Endothelial cell of umbilical vein (primary cell): ENCODE results near the gene DEFB124. TPM values are rescaled to one million over a fixed set of nuclear protein-coding genes. Genes with fewer than 3 reads are reported as not detected.
"Not testable (repeated sequence)": the region's sequence is repeated elsewhere in the genome, so short reads cannot be mapped to it uniquely, and the experiment has no call there.

Experiments
- BruUV-seq: library from RNA; stranded (reverse); fragments of 400-500 nt; replicated peaks from 2 replicates; lab custom pipeline; 2021; lab: Mats Ljungman, UMichigan
- CTCF ChIA-PET: fragments of 300-600, 350-600 bp; sonication (Branson Sonifier 250); formaldehyde crosslinking; loops from one replicate; lab custom pipeline; 2021; ENCODE audit warnings: antibody characterized with exemption, inconsistent platforms; lab: Charles Lee
- POLR2A ChIA-PET: fragments of 300-600, 350-600 bp; sonication (Branson Sonifier 250); formaldehyde crosslinking; loops from one replicate; lab custom pipeline; 2021; ENCODE audit warnings: antibody characterized with exemption, inconsistent platforms; lab: Charles Lee
- DNase-seq: peaks from one replicate; pipeline ENCODE4 v3.0.0-alpha.2; 2011; ENCODE audit warnings: low read depth, low spot score
- FAIRE-seq: peaks from 2 replicates; lab custom pipeline; 2011; peaks lifted over from hg19 to GRCh38; lab: Jason Lieb, UNC
- H2AFZ ChIP-seq: 2 replicates; pipeline ENCODE4 v1.6.0; 2012; ENCODE audit warnings: low read depth, low read length, control low read depth, inconsistent platforms
- H3K27ac ChIP-seq: 2 replicates; pipeline ENCODE4 v1.5.1; 2011; ENCODE audit warnings: low read depth, mild to moderate bottlenecking, control low read depth, low read length, moderate library complexity; ENCODE audit not compliant: insufficient read depth
- H3K27me3 ChIP-seq, 2 experiments: 2 replicates each; pipeline versions ENCODE4 v1.6.0 to v1.6.1; 2011; ENCODE audit warnings: low read length in 2 of 2, mixed read lengths in 1 of 2; ENCODE audit not compliant: control insufficient read depth in 2 of 2, insufficient read depth in 2 of 2
- H3K36me3 ChIP-seq, 2 experiments: 2 replicates in 1 of 2; 3 replicates in 1 of 2; pipeline ENCODE4 v1.5.1; 2011; ENCODE audit warnings: low read length in 2 of 2, mild to moderate bottlenecking in 1 of 2, moderate library complexity in 1 of 2; ENCODE audit not compliant: control insufficient read depth in 2 of 2, insufficient read depth in 2 of 2; ENCODE audit errors: extremely low read depth in 1 of 2
- H3K4me1 ChIP-seq: 3 replicates; pipeline ENCODE4 v1.5.1; 2011; ENCODE audit warnings: mild to moderate bottlenecking, low read length; ENCODE audit not compliant: control insufficient read depth, insufficient read depth; ENCODE audit errors: extremely low read depth
- H3K4me2 ChIP-seq: 2 replicates; pipeline ENCODE4 v1.6.1; 2011; ENCODE audit warnings: low read length, control low read depth, mixed read lengths; ENCODE audit not compliant: insufficient read depth
- H3K4me3 ChIP-seq, 3 experiments: fragments of 200-600 bp in 1 of 3; sonication (generic), shearing (Covaris generic) in 1 of 3; replicated peaks in 1 of 3; 2 replicates each; pipeline ENCODE4 v1.5.1; 2011 to 2016; ENCODE audit warnings: control low read depth in 3 of 3, low read length in 3 of 3, mild to moderate bottlenecking in 2 of 3, inconsistent platforms in 1 of 3, low read depth in 1 of 3, moderate library complexity in 1 of 3; ENCODE audit not compliant: insufficient read depth in 1 of 3
- H3K79me2 ChIP-seq: 2 replicates; pipeline ENCODE4 v1.6.0; 2012; ENCODE audit warnings: low read length, inconsistent platforms; ENCODE audit not compliant: control insufficient read depth, insufficient read depth
- H3K9ac ChIP-seq: replicated peaks from 2 replicates; pipeline ENCODE3; 2011; ENCODE audit warnings: low read length, control low read depth; ENCODE audit not compliant: insufficient read depth; ENCODE audit errors: extremely low read depth
- H3K9me1 ChIP-seq: replicated peaks from 3 replicates; pipeline ENCODE4 v1.6.0; 2011; ENCODE audit warnings: mild to moderate bottlenecking, low read length; ENCODE audit not compliant: control insufficient read depth, insufficient read depth; ENCODE audit errors: extremely low read depth
- H3K9me3 ChIP-seq: replicated peaks from 2 replicates; pipeline ENCODE4 v1.5.1; 2012; ENCODE audit warnings: low read length, inconsistent platforms; ENCODE audit not compliant: control insufficient read depth, insufficient read depth
- H4K20me1 ChIP-seq: replicated peaks from 2 replicates; pipeline ENCODE3; 2011; ENCODE audit warnings: mild to moderate bottlenecking, low read length; ENCODE audit not compliant: control insufficient read depth, insufficient read depth; ENCODE audit errors: extremely low read depth
- CTCF ChIP-seq, 2 donors: IDR thresholded peaks; 1 replicate in 1 of 2; 2 replicates in 1 of 2; pipeline ENCODE4 v1.5.1; 2011; ENCODE audit warnings: low read length in 2 of 2, mild to moderate bottlenecking in 2 of 2, moderate library complexity in 2 of 2, control low read depth in 1 of 2, inconsistent platforms in 1 of 2, low read depth in 1 of 2; ENCODE audit not compliant: insufficient read depth in 1 of 2; ENCODE audit errors: extremely low read depth in 1 of 2
- EZH2 ChIP-seq: IDR thresholded peaks from 2 replicates; pipeline ENCODE4 v1.6.1; 2012; ENCODE audit warnings: borderline replicate concordance, low read depth, mild to moderate bottlenecking, moderate library complexity, low read length, inconsistent platforms; ENCODE audit not compliant: severe bottlenecking
- FOS ChIP-seq: IDR thresholded peaks from 2 replicates; pipeline ENCODE4 v1.6.1; 2011; ENCODE audit warnings: mild to moderate bottlenecking, low read length, moderate library complexity, borderline replicate concordance; ENCODE audit not compliant: insufficient read depth
- GATA2 ChIP-seq: IDR thresholded peaks from 2 replicates; pipeline ENCODE4 v1.7.0; 2011; ENCODE audit warnings: low read depth, mild to moderate bottlenecking, moderate library complexity, mixed read lengths, low read length; ENCODE audit not compliant: insufficient read length, insufficient read depth
- JUN ChIP-seq: IDR thresholded peaks from 2 replicates; pipeline ENCODE4 v1.6.1; 2011; ENCODE audit warnings: borderline replicate concordance, low read depth; ENCODE audit not compliant: insufficient read length, insufficient read depth
- MAX ChIP-seq: IDR thresholded peaks from 2 replicates; pipeline ENCODE4 v1.6.1; 2011; ENCODE audit not compliant: insufficient read depth, insufficient read length
- MYC ChIP-seq: IDR thresholded peaks from one replicate; pipeline ENCODE4 v1.6.1; 2011; ENCODE audit warnings: mild to moderate bottlenecking, low read depth, low read length
- POLR2A ChIP-seq: IDR thresholded peaks from 2 replicates; pipeline ENCODE4 v1.6.1; 2012; ENCODE audit warnings: low read depth, mild to moderate bottlenecking, control low read depth, low read length
- POLR2AphosphoS5 ChIP-seq: IDR thresholded peaks from 2 replicates; pipeline ENCODE4 v1.6.1; 2012; ENCODE audit warnings: low read depth, mild to moderate bottlenecking, control low read depth, low read length, moderate library complexity; ENCODE audit not compliant: insufficient read depth
- dilution Hi-C: fragments of 300-500 bp; cut with MboI; formaldehyde crosslinking; loops from one replicate; pipeline ENCODE4 v1.15.0; 2019; ENCODE audit warnings: low sequenced_read_pairs; ENCODE audit not compliant: extremely low pct_ligation_motif_present
- intact Hi-C: fragments of 100-400 bp; cut with micrococcal nuclease; formaldehyde crosslinking; loops from one replicate; pipeline ENCODE4 v1.10.0; 2022
- polyA plus RNA-seq, 4 experiments: library from polyadenylated mRNA; depleted of rRNA in 3 of 4; stranded (reverse) in 3 of 4; unstranded in 1 of 4; fragments of >200 nt; gene quantifications; 2 replicates each; pipeline versions ENCODE4 v1.2.1 to v1.2.3, GENCODE V29; 2011 to 2012; ENCODE audit warnings: missing spikeins in 1 of 4
- total RNA-seq: library from RNA; stranded (reverse); gene quantifications from 2 replicates; pipeline ENCODE4 v1.2.3, GENCODE V29; 2021

Gene DEFB124
- total and polyA plus RNA-seq, 2 donors (not counting 3 experiments of a cell fraction or from before 2014, with no cell fraction given) = not detected

GRCh38 chr20:31472395-31473330, 2.3 kb downstream of the DEFB124 start:
- ChIA-PET POLR2A (no interaction called here), CTCF (interaction anchor here (2.3 to 2.8 kb wide), 2 partner anchors 13 to 30 kb away, joined by 9 to 26 read pairs; no protein-coding TSS in a partner anchor)
- H3K27me3 ChIP-seq = peaks cover 9 to 11% of the 10 kb centered on the region in 2 experiments
- intact Hi-C loops (no loop called here), dilution Hi-C loops (no loop called here)
- no peak overlapping the region for H3K4me3 ChIP-seq
- no peaks in the 10 kb centered on the region for H3K36me3 ChIP-seq
- no TSS peak for BruUV-seq
- no peak overlapping the region for H3K27ac ChIP-seq
- no peak overlapping the region for H2AFZ ChIP-seq
- no peaks in the 10 kb centered on the region for H4K20me1 ChIP-seq
- no peak overlapping the region for H3K4me2 ChIP-seq
- no peak for FAIRE-seq
- H3K79me2 ChIP-seq = no peaks in the 10 kb centered on the region
- no peak for DNase-seq
- H3K9me3 ChIP-seq = no peaks in the 10 kb centered on the region
- no peak overlapping the region for H3K9ac ChIP-seq
- TF ChIP-seq POLR2A (no peak), MAX (no peak), MYC (no peak), JUN (no peak), GATA2 (no peak), FOS (no peak), CTCF (IDR thresholded peaks at IDR 0.05; ENCODE audit: extremely low read depth in 1 of 2, insufficient read depth in 1 of 2, low read depth in 1 of 2, low read length in 2 of 2) (no peak), EZH2 (no peak), POLR2AphosphoS5 (no peak)
- H3K4me1 ChIP-seq = peaks cover 2% of the 10 kb centered on the region
- no peaks in the 10 kb centered on the region for H3K9me1 ChIP-seq

- H3K36me3 ChIP-seq, H2AFZ ChIP-seq, POLR2A ChIA-PET, DNase-seq, CTCF ChIA-PET, H3K4me1 ChIP-seq, dilution Hi-C loops, H3K79me2 ChIP-seq, BruUV-seq, H3K9me3 ChIP-seq, H3K4me3 ChIP-seq, H3K9ac ChIP-seq, intact Hi-C loops, H3K27ac ChIP-seq, H3K4me2 ChIP-seq, H4K20me1 ChIP-seq, H3K27me3 ChIP-seq, FAIRE-seq, H3K9me1 ChIP-seq: not testable (repeated sequence)
These were observed 4.0 kb downstream of the DEFB124 start for GRCh38 chr20:31470946-31471345.
